GM19099 (cell line): ENCODE measurements around the gene RAVER1.

Experiments used
- POLR2A ChIP-seq: IDR thresholded peaks from 3 replicates; pipeline ENCODE4 v1.6.1; 2011; ENCODE audit warnings: low read depth; ENCODE audit not compliant: insufficient read length; ENCODE audit errors: extremely low read depth

The RAVER1 gene

DNA sequence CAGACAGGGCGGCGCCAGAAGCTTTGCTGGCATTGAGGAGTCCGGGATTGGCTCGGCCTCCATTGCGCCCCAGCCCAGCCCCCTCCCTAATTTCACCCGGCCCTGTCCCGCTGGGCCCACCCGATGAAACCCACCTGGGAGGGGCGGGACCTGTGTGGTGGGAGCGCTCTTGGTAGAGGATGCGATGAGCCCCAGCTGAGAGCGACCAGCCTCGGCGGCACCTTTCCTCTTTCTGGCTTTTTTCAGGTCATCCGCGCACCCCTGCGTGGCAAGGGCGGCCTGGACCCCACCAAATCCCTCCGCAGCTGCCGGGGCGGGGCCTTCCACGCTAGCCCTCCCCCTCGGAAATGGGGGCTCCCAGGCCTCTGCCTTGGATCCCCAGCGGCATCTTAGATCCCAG, 23.9 kb downstream of the RAVER1 start, which contains the start of gene ZGLP1:
Gene ZGLP1 (minus strand): TSS at position 393 of the 400 bp plus-strand sequence.
- TF ChIP-seq POLR2A, result no peak

DNA sequence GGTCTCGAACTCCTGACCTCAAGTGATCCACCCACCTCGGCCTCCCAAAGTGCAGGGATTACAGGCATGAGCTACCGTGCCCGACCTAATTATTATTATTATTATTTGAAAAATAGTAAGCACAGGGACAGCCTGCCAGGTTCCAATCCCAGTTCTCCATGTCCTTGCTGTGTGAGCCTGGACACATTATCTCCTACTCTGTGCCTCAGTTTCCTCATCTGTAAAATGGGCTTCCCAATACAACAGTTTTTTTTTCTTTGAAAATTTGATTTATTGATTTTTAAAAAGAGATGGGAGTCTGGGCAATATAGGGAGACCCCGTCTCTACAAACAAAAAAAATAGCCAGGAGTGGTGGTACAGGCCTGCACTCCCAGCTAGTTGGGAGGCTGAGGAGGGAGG, 27.0 kb downstream of the RAVER1 start:
- TF ChIP-seq POLR2A, result no peak

DNA sequence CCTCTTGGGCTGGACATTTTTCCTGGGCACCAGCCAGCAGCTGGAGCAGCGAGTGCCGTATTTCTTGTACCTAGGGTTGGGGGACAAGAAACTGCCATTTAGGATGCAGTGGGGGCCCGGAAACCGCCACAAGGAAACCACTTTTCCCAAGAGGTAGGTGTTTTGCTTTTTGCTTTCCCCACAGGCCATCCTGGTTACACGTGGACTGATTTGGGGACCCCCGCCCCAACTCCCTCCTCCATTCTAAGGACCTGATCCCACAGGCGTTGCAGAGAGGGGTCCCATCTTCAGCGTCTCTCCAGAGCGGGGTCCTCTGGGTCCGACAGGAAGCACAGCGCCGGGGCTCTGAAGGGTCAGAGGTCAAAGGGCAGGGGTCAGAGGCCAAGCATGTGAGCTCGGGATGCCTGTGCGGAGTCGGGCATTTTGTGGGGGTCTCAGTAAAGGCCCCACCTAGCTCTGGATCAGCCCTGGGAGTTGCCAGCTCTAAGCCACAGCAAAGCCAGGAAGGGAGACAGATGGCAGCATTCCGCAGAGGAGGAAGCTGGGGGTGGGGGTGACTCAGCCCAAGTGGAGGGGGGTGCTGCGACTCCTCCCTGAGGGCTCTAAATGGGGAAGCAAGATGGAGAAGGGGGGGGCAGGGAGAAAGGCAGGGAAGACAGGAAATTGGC, 28.1 kb downstream of the RAVER1 start:
- no peak for TF ChIP-seq POLR2A

DNA sequence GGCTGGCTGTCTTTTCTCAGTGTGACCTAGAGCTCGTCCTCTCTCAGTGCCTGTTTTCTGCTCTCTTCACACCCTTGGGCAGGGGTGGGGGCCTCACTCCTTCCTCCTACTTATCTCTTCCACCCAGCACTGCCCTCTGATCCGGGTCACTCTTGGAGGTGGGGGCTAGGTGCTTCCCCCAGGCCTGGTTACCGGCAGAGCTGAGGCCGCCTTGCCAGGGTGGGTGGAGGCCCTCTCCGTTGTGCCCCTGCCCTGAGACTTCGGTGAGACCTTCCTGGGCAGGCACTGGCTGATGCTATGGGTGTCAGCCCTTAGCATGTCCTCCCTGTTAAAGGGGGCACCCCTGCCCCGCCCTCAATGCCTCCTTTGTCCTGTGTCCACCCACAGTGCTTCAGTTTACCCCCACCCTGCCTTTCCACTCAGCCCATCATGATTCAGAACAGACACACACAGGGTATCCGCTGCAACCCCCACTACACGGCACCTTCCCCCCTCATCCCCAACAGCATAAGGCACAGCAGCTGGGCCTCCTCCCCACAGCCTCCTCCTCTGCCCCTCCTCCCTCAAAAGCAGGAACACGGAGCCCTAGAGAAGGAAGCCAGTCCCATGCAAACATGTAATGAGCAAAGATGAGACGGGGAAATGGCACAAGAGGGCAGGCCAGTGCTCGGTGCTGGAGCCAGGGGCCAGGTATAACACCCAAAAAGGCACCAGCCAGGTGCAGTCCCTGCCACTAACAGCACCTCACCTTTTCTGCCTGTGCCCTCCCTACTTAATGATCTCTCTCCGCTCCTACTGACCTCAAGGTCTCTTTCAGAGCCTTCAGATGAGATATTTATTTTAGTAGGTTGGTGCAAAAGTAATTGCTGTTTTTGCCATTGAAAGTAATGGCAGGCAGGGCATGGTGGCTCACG, 33.5 kb downstream of the RAVER1 start:
- no peak for TF ChIP-seq POLR2A

DNA sequence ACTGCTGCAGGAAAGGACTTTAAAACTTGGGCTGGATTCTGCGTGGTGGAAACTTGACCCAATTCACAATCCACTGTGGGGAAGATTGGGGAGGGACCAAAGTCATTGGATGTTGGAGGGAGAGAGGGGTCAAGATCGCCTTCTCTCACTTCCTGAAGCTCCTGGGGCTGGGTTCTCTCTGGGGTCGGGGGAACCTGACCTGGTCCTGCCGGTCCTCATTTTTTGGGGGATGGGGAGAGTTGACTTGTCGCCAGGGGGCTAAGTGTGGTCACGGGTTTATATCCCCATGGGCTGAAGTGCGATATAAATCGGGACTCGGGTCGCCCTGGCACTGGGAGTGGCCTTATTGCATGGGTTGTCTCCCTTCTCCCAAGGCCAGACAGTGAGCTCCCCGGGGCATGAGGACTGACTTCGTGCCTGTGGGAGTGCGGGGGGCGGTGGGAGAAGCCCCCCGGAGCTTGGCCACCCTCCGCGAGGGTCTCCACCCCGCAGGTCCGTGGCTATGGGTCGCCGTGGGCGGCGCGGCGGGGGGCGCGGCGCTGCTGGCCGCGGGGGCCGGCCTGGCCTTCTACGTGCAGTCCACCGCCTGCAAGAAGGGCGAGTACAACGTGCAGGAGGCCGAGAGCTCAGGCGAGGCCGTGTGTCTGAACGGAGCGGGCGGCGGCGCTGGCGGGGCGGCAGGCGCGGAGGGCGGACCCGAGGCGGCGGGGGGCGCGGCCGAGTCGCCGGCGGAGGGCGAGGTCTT, 37.3 kb downstream of the RAVER1 start:
- no peak for TF ChIP-seq POLR2A

DNA sequence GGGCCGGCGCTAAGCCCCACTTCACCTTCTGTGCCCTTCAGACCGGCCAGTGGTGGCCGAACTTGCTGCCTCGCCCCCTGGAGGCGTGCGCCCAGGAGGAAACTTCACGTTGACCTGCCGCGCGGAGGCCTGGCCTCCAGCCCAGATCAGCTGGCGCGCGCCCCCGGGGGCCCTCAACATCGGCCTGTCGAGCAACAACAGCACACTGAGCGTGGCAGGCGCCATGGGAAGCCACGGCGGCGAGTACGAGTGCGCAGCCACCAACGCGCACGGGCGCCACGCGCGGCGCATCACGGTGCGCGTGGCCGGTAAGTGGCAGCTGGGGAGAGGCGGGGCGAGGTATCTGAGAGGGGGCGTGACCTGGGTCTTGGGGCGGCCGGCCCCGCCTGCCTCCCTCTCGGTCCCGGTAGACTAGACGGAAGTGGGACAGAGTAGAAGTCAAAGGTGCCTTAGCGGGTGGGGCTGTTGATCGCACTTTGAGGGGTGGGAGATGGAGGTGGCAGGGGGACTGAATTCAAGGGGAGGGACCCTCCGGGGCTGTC, 38.0 kb downstream of the RAVER1 start:
- peak; percentile 54 for TF ChIP-seq POLR2A

DNA sequence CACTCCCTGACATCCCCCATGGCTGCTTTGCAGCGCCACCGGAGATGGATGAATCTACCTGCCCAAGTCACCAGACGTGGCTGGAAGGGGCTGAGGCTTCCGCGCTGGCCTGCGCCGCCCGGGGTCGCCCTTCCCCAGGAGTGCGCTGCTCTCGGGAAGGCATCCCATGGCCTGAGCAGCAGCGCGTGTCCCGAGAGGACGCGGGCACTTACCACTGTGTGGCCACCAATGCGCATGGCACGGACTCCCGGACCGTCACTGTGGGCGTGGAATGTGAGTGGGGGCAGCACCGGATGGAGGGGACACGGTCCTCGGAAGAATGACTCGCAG, 39.0 kb downstream of the RAVER1 start:
- no peak for TF ChIP-seq POLR2A

DNA sequence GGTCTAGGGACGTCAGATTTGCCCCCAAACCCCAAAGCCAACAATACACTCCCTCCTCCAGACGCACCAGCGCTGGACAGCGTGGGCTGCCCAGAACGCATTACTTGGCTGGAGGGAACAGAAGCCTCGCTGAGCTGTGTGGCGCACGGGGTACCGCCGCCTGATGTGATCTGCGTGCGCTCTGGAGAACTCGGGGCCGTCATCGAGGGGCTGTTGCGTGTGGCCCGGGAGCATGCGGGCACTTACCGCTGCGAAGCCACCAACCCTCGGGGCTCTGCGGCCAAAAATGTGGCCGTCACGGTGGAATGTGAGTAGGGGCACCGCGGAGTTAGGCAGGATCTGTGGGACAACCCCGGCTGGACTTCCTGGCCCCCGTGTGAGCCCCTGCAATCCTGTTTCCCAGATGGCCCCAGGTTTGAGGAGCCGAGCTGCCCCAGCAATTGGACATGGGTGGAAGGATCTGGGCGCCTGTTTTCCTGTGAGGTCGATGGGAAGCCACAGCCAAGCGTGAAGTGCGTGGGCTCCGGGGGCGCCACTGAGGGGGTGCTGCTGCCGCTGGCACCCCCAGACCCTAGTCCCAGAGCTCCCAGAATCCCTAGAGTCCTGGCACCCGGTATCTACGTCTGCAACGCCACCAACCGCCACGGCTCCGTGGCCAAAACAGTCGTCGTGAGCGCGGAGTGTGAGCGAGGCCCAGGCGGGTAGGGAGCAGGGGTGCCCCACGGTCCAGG, 39.5 kb downstream of the RAVER1 start:
- TF ChIP-seq POLR2A, result no peak

DNA sequence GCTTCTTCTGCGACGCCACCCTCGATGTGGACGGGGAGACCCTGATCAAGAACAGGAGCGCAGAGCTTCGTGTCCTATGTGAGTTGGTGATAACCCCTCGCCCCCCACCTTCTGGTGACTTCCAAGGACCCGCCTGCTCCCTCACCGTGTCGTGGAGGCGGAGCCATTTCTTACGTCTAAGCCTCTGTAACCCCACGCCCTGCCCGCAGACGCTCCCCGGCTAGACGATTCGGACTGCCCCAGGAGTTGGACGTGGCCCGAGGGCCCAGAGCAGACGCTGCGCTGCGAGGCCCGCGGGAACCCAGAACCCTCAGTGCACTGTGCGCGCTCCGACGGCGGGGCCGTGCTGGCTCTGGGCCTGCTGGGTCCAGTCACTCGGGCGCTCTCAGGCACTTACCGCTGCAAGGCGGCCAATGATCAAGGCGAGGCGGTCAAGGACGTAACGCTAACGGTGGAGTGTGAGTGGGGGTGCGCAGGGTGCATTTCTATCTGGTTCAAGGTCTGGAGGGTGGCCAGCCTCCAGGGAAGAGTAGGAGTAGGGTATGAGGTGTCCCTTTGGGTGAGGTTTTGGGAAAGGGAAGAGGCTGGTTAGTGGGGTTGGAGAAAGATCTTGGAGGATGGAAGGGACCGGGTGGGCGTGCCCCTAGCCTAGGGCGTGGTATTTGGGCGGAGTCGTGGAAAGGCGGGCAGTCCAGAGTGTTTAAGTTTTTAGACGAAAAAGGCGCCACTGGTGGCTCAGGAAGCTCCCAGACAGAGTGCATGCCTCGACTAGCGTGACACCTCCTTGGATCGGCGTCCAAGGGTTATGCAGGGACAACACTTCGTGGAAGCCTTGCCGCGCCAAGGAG, 40.3 kb downstream of the RAVER1 start:
- no peak for TF ChIP-seq POLR2A

DNA sequence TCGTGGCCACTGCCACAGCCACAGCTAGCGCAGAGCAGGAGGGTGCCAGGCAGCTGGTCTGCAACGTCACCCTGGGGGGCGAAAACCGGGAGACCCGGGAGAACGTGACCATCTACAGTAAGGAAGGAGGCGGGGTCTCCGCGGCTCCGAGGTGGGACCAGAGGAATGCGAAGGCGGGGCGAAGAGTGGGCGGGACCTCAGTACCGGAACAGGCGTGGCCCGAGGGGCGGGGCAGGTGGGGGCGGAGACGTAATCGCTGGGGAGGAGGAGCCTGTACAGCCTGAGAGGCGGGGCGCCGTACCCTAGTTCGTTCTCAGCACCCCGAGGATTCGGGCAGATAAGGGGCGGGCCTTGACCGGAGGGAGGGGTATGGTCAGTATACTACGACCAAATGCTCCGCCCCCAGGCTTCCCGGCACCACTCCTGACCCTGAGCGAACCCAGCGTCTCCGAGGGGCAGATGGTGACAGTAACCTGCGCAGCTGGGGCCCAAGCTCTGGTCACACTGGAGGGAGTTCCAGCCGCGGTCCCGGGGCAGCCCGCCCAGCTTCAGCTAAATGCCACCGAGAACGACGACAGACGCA, 41.0 kb downstream of the RAVER1 start:
- no peak for TF ChIP-seq POLR2A

DNA sequence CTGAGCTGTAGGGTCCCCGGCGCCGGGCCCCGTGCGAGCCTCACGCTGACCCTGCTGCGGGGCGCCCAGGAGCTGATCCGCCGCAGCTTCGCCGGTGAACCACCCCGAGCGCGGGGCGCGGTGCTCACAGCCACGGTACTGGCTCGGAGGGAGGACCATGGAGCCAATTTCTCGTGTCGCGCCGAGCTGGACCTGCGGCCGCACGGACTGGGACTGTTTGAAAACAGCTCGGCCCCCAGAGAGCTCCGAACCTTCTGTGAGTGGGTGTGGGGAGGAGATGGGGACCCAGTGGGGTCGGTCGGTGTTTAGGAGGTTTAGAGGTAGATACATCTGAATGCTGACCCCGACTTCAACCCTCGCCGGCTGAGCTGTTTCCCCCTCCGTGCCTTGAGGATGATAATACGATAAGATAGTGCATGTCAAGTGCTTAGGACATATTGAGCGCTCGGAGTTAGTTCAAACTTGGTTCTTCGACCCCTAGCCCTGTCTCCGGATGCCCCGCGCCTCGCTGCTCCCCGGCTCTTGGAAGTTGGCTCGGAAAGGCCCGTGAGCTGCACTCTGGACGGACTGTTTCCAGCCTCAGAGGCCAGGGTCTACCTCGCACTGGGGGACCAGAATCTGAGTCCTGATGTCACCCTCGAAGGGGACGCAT, 41.6 kb downstream of the RAVER1 start:
- TF ChIP-seq POLR2A, result no peak

DNA sequence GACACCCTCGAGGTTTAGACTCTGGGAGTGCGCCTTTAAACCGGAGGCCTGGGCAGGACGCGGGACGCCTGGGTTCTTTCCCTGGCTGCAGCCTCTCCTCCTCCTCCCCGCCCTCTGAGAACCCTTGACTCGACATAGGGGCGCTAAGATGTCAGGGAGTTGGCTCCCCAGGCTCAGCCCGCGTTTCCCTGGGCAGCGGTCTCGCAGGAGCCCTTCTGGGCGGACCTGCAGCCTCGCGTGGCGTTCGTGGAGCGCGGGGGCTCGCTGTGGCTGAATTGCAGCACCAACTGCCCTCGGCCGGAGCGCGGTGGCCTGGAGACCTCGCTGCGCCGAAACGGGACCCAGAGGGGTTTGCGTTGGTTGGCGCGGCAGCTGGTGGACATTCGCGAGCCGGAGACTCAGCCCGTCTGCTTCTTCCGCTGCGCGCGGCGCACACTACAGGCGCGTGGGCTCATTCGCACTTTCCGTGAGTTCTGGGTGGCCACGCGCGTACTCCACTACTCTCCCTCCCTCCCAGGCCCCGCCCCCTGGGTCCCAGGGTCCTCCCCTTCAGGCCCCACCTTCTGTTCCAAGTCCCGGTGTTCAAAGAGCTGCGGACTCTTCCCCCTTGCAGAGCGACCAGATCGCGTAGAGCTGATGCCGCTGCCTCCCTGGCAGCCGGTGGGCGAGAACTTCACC, 42.3 kb downstream of the RAVER1 start:
- no peak for TF ChIP-seq POLR2A
